Measurements from ENCODE around the gene PLEKHD1. TPM values are rescaled to one million over a fixed set of nuclear protein-coding genes. Genes with fewer than 3 reads are reported as not detected.
A peak's percentile ranks its signal among the peaks of the same experiment; 100 is the strongest.

PLEKHD1 gene
- total RNA-seq, 1 experiment from 2014 or later: 1.2 TPM

- Histone ChIP-seq H3K36me3 (ENCODE audit: control insufficient read depth in 1 of 2, insufficient read depth in 2 of 2, low read length in 2 of 2) (no peaks in the 10 kb centered on the region), H4K20me1 (ENCODE audit: insufficient read depth) (no peaks in the 10 kb centered on the region), H3K9me2 (ENCODE audit: insufficient read depth) (no peaks in the 10 kb centered on the region), H3K4me2 (ENCODE audit: low read length) (no peak overlapping the region), H2AFZ (ENCODE audit: low read depth, low read length, poor library complexity, severe bottlenecking) (no peak overlapping the region), H3K9me3 (ENCODE audit: control insufficient read depth in 1 of 2, insufficient read depth in 1 of 2, low read depth in 1 of 2, low read length in 2 of 2) (no peaks in the 10 kb centered on the region), H3K9ac (ENCODE audit: low read length) (no peak overlapping the region), H3K27ac (ENCODE audit: low read depth, low read length) (no peak overlapping the region), H3K79me2 (ENCODE audit: insufficient read depth, low read length) (no peaks in the 10 kb centered on the region), H3K4me3 (replicated peaks in 1 of 2; ENCODE audit: low read depth in 1 of 2, low read length in 2 of 2) (no peak overlapping the region), H3K4me1 (ENCODE audit: control insufficient read depth in 1 of 2, insufficient read depth in 2 of 2, low read length in 2 of 2) (no peaks in the 10 kb centered on the region), H3K27me3 (ENCODE audit: insufficient read depth, low read length) (no peaks in the 10 kb centered on the region)
- intact Hi-C loops (cut with micrococcal nuclease): no loop called here
- RAD21 ChIA-PET (ENCODE audit: low non-redundant PET in 1 of 2, low total read pairs in 2 of 2, uncharacterized antibody in 2 of 2, unreplicated experiment in 2 of 2): no interaction called here
- peak; percentile 53 for ATAC-seq
- no TSS peak for BruUV-seq (replicated peaks)
- CTCF ChIA-PET: interaction anchor here (2.6 kb wide), 1 partner anchor 8 kb away, joined by 13 read pairs; no protein-coding TSS in a partner anchor
- peak; percentile 48 for DNase-seq (ENCODE audit: low read depth, low spot score)
- POLR2A ChIA-PET: interaction anchor here (0.6 kb wide), 1 partner anchor 152 kb away, joined by 3 read pairs; no protein-coding TSS in a partner anchor
- TF ChIP-seq CBX3 (IDR thresholded peaks at IDR 0.05; ENCODE audit: low read depth) (peak; percentile 63; the same call in 1 of the 2 replicates), MAX (IDR thresholded peaks at IDR 0.05) (no peak), CTCF (IDR thresholded peaks at IDR 0.05 in 2 of 3, conservative IDR thresholded peaks at IDR 0.05 in 1 of 3; ENCODE audit: borderline replicate concordance in 1 of 3, insufficient read depth in 1 of 3, low read depth in 2 of 3, low read length in 2 of 3) (no peak), SP1 (IDR thresholded peaks at IDR 0.05; ENCODE audit: low read depth) (0 out of 2 replicates have a peak, but pooled peaks have one; percentile 30), ZBTB33 (IDR thresholded peaks at IDR 0.05; ENCODE audit: extremely low read depth, insufficient replicate concordance, low read length) (no peak), REST (IDR thresholded peaks at IDR 0.05; ENCODE audit: low read depth) (no peak), EZH2phosphoT487 (IDR thresholded peaks at IDR 0.05; ENCODE audit: borderline replicate concordance) (no peak), EGR1 (IDR thresholded peaks at IDR 0.05; ENCODE audit: low read depth) (no peak), JUND (IDR thresholded peaks at IDR 0.05) (peak; percentile 75), POLR2AphosphoS5 (IDR thresholded peaks at IDR 0.05; ENCODE audit: low read depth, low read length) (no peak), ZFX (IDR thresholded peaks at IDR 0.05) (no peak), POLR2A (IDR thresholded peaks at IDR 0.05; ENCODE audit: borderline replicate concordance, extremely low read depth, insufficient read depth, insufficient read length) (no peak), FOSL1 (IDR thresholded peaks at IDR 0.05; ENCODE audit: low read depth) (peak; percentile 76), CEBPB (IDR thresholded peaks at IDR 0.05; ENCODE audit: low read depth) (peak; percentile 94), SRF (IDR thresholded peaks at IDR 0.05; ENCODE audit: low read depth) (no peak; the same call in 1 of the 2 replicates), RAD21 (IDR thresholded peaks at IDR 0.05; ENCODE audit: low read depth) (no peak), SIN3A (IDR thresholded peaks at IDR 0.05; ENCODE audit: low read depth) (no peak), ATF3 (IDR thresholded peaks at IDR 0.05) (peak; percentile 92), ZNF274 (IDR thresholded peaks at IDR 0.05; ENCODE audit: low read depth, low read length) (no peak), ELF1 (IDR thresholded peaks at IDR 0.05; ENCODE audit: borderline replicate concordance, low read depth) (no peak)
Observed at GRCh38 chr14:69543341-69544115, 59.0 kb downstream of the PLEKHD1 start.

All from HCT116 (cell line).